Stomach (tissue), 9 donors: Measurements from ENCODE around the gene YEATS4. TPM values are rescaled to one million over a fixed set of nuclear protein-coding genes. Genes with fewer than 3 reads are reported as not detected.

Experiments used
- DNase-seq, 2 donors: peaks; one replicate each; pipeline versions ENCODE4 v3.0.0 to v3.0.0-alpha.2; 2013 to 2019
- H3K27ac ChIP-seq, 5 donors: fragments of 200-600 bp in 4 of 5; sonication (generic) in 4 of 5; one replicate each; pipeline ENCODE4 v1.5.1; 2013 to 2019; ENCODE audit warnings: mild to moderate bottlenecking in 1 of 5, moderate library complexity in 1 of 5
- H3K27me3 ChIP-seq, 3 donors: fragments of 200-600 bp; sonication (generic); one replicate each; pipeline ENCODE4 v1.5.1; 2017 to 2019; ENCODE audit warnings: mixed run types in 1 of 3
- H3K36me3 ChIP-seq, 4 donors: fragments of 200-600 bp; sonication (generic); 1 replicate in 3 of 4; 2 replicates in 1 of 4; pipeline ENCODE4 v1.5.1; 2016 to 2019
- H3K4me1 ChIP-seq, 4 donors: fragments of 200-600 bp; sonication (generic); one replicate each; pipeline ENCODE4 v1.5.1; 2016 to 2019
- H3K4me3 ChIP-seq, 4 donors: fragments of 200-600 bp; sonication (generic) in 3 of 4; one replicate each; pipeline ENCODE4 v1.5.1; 2016 to 2019; ENCODE audit warnings: mild to moderate bottlenecking in 1 of 4
- H3K9me3 ChIP-seq, 4 donors: fragments of 200-600 bp; sonication (generic); one replicate each; pipeline ENCODE4 v1.5.1; 2016 to 2019
- EP300 ChIP-seq: sonication (generic); formaldehyde crosslinking; IDR thresholded peaks from one replicate; pipeline ENCODE4 v1.6.1; 2017; ENCODE audit warnings: antibody characterized with exemption
- POLR2A ChIP-seq, 4 donors: fragments of 450-650 bp; IDR thresholded peaks; one replicate each; pipeline ENCODE4 v1.6.1; 2016; ENCODE audit warnings: antibody characterized with exemption in 4 of 4, control low read depth in 2 of 4, mild to moderate bottlenecking in 1 of 4, moderate library complexity in 1 of 4
- POLR2AphosphoS5 ChIP-seq, 3 donors: sonication (generic); formaldehyde crosslinking; IDR thresholded peaks; one replicate each; pipeline ENCODE4 v1.6.1; 2016; ENCODE audit warnings: antibody characterized with exemption in 3 of 3
- WGBS, 5 donors: extraction: QIAGEN DNeasy Blood & Tissue Kit in 3 of 5; methylation state at CpG; one replicate each; pipeline versions ENCODE4 v1.1.5 to v1.1.7; 2013 to 2018; 5-methylcytosine and 5-hydroxymethylcytosine counted together
- intact Hi-C: fragments of 100-400 bp; cut with DNase I; formaldehyde crosslinking; loops from one replicate; pipeline ENCODE4 v1.15.1; 2023; ENCODE audit warnings: low total_unique reads
- polyA plus RNA-seq, 3 donors: library from polyadenylated mRNA; stranded (reverse); fragments of 200-250 nt; gene quantifications; one replicate each; pipeline ENCODE4 v1.2.3, GENCODE V29; 2013
- total RNA-seq, 5 donors: library from RNA; depleted of rRNA; stranded (reverse); fragments of >200 nt; gene quantifications; one replicate each; pipeline versions ENCODE4 v1.1.0 to v1.2.3, GENCODE V29; 2014 to 2016
- TF ChIP-seq, protein P1 (sequence below), 7 experiments: fragments of 450-650 bp in 4 of 7; fragments of 200-600 bp in 3 of 7; sonication (generic) in 3 of 7; IDR thresholded peaks; one replicate each; pipeline ENCODE4 v1.5.1; 2016 to 2019; ENCODE audit warnings: antibody characterized with exemption in 7 of 7, control low read depth in 2 of 7, mild to moderate bottlenecking in 1 of 7
- donor health status: healthy with polysubstance abuse.
- donor health status: Bipolar disorder and iron deficiency.
- donor health status: healthy.

Gene YEATS4
- total and polyA plus RNA-seq, 8 donors: 10.3 to 26.8 (median 15.4) TPM; not detected in 1

DNA sequence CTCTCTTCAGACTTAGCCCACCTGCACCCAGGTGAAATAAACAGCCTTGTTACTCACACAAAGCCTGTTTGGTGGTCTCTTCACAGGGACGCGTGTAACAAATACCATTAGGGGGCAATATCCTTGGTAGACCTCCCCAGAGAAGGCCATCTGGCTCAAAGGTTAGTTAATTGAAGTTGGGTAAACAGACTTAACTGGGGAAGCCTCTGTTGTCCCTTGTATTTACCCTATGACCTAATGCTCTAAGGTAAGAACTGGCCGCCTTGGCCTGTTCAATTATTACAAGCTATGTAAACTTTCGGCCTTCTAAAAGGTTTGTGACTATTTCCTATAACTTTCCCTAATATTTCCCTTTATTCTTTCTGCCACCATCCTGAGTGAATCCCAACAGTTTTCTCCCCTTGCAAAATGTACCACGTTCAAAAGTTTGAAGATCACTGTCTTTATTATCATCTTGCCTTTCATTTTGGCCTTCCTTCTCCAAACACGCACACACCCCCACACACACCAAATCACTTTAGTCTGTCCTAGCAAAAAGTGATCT is 26.7 kb upstream of the YEATS4 start:
- no peak for TF ChIP-seq POLR2A (IDR thresholded peaks at IDR 0.05)
- TF ChIP-seq, protein P1, sequence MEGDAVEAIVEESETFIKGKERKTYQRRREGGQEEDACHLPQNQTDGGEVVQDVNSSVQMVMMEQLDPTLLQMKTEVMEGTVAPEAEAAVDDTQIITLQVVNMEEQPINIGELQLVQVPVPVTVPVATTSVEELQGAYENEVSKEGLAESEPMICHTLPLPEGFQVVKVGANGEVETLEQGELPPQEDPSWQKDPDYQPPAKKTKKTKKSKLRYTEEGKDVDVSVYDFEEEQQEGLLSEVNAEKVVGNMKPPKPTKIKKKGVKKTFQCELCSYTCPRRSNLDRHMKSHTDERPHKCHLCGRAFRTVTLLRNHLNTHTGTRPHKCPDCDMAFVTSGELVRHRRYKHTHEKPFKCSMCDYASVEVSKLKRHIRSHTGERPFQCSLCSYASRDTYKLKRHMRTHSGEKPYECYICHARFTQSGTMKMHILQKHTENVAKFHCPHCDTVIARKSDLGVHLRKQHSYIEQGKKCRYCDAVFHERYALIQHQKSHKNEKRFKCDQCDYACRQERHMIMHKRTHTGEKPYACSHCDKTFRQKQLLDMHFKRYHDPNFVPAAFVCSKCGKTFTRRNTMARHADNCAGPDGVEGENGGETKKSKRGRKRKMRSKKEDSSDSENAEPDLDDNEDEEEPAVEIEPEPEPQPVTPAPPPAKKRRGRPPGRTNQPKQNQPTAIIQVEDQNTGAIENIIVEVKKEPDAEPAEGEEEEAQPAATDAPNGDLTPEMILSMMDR (IDR thresholded peaks at IDR 0.05): no peak
- no peak for TF ChIP-seq POLR2AphosphoS5 (IDR thresholded peaks at IDR 0.05)
- TF ChIP-seq EP300: no peak
- Histone ChIP-seq H3K36me3 (no peaks in the 10 kb centered on the region), H3K9me3 (no peaks in the 10 kb centered on the region), H3K27me3 (no peaks in the 10 kb centered on the region), H3K4me3 (peak overlapping the region in 1 of 4 donors; percentile 49), H3K4me1 (peaks cover 13 to 49% (median 28%) of the 10 kb centered on the region in 4 donors), H3K27ac (peak overlapping the region; percentile 80 to 95 (median 84))
- DNase-seq: peak; percentile 65 to 70
- WGBS, 5 donors: 37 to 52% (median 47%) methylated on average over 6 of the region's 6 CpGs
- intact Hi-C loops: no loop called here

DNA sequence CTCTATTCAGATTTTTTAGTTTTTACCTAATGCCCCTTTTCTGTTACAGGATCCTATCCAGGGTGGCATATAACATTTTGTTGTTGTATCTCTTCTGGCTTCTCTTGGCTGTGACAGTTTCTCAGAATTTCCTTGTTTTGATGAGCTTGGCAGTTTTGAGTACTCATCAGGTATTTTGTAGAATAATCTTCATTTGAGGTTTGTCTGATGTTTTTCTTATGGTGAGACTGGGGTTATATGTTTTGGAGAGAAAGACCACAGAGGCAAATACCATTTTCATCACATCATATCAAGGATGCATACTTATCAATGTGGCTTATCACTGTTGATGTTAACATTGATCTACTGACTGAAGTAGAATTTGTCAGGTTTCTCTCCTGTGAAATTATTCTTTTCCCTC is 25.4 kb upstream of the YEATS4 start:
- H3K27me3 ChIP-seq: no peaks in the 10 kb centered on the region
- no peak for TF ChIP-seq POLR2AphosphoS5 (IDR thresholded peaks at IDR 0.05)
- H3K27ac ChIP-seq: peak overlapping the region in 2 of 5 donors; percentile 82 to 89
- intact Hi-C loops: no loop called here
- H3K36me3 ChIP-seq: no peaks in the 10 kb centered on the region
- no peaks in the 10 kb centered on the region for H3K9me3 ChIP-seq
- DNase-seq: no peak
- no peak overlapping the region for H3K4me3 ChIP-seq
- peaks cover 13 to 62% (median 32%) of the 10 kb centered on the region in 4 donors for H3K4me1 ChIP-seq

DNA sequence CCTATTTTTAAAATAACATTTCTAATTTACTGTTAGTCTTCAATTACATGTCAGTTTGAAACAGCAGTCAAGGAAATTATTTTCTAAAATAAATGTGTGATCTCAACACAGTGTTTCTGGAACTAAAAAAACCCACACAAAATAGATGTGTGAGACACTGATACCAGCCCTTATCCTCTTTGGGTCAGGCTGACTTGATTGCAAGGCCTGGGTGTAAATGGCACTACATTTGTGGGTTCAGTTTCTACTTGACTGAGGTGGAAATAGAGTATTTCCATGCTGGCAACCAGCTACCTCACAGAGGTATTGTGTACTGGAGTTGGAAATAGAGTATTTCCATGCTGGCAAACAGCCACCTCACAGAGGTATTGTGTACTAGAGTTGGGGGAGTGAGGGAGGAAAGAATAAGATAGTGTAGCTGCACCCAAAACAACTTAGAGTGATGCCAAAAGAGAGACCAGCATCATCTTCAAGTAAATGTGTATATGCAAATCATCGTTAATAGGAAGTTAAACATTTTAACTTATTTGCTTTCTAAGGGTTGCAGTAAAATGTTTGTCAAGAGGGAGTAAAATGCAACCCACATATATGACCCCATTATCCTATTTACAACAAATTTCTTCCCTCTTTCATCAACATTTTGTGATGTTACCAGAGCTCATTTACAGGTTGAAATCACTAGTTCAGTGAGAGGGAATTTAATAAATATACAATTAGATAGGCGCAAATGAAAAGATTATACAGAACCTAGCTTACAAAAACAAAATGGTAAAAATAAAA is 22.0 kb upstream of the YEATS4 start:
- Histone ChIP-seq H3K4me1 (peaks cover 32 to 76% (median 39%) of the 10 kb centered on the region in 4 donors), H3K9me3 (no peaks in the 10 kb centered on the region), H3K27me3 (no peaks in the 10 kb centered on the region), H3K36me3 (no peaks in the 10 kb centered on the region), H3K4me3 (no peak overlapping the region), H3K27ac (peak overlapping the region; percentile 23 to 81 (median 72))
- WGBS, 5 donors: 33 to 61% (median 50%) methylated on average over 2 of the region's 2 CpGs
- intact Hi-C loops: no loop called here
- peak in 1 of 2 donors; percentile 37 for DNase-seq
- no peak for TF ChIP-seq POLR2AphosphoS5 (IDR thresholded peaks at IDR 0.05)
- no peak for TF ChIP-seq POLR2A (IDR thresholded peaks at IDR 0.05)
- TF ChIP-seq, protein P1 (IDR thresholded peaks at IDR 0.05): no peak
- TF ChIP-seq EP300: no peak

DNA sequence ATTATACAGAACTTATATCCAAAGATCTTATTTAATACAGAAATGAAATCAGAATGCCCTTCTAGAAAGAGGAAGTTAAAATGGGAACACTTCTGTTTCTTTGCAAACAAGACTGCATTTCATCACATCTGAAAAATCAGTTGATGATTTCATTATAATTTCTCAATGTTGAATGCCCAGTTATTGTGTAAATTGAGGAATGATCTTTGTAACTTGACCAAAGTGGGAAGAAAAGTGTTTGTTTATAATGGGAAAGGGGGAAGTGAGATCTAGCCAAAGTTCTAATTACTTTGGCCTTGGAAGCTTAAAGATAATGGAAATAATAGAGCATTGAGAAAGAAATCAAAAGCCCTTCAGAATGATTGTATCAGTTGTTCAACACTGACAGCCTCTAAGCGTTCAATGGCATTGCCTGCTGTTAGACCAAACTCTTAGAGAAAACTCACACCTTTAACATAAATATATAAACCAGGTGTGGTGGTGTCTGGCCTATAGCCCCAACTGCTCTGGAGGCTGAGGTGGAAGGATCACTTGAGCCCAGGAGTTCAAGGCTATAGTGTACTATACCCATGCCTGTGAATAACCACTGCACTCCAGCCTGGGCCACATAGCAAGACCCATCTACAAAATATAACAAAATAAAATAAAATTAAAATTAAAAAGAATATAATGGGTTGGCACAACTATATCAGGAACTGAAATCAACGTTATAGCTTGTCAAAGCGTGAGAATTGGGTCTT is 21.3 kb upstream of the YEATS4 start:
- no peaks in the 10 kb centered on the region for H3K36me3 ChIP-seq

More for the DNA sequence above, 21.3 kb upstream of the YEATS4 start:
- Histone ChIP-seq H3K27ac (peak overlapping the region; percentile 23 to 81 (median 61)), H3K27me3 (no peaks in the 10 kb centered on the region), H3K4me3 (no peak overlapping the region), H3K9me3 (no peaks in the 10 kb centered on the region), H3K4me1 (peaks cover 33 to 75% (median 41%) of the 10 kb centered on the region in 4 donors)
- intact Hi-C loops: no loop called here
- TF ChIP-seq POLR2AphosphoS5 (IDR thresholded peaks at IDR 0.05): peak in 2 of 3 donors; percentile 21 to 53
- TF ChIP-seq, protein P1 (IDR thresholded peaks at IDR 0.05): no peak
- WGBS, 5 donors: 39 to 62% (median 49%) methylated on average over 3 of the region's 3 CpGs
- DNase-seq: no peak
